GM13977 (cell line): ENCODE results near the gene SVEP1.

Experiments used
- DNase-seq: peaks from one replicate; pipeline ENCODE4 v3.0.0; 2012; ENCODE audit warnings: low spot score
- in situ Hi-C: fragments of 300-500 bp; cut with MboI; formaldehyde crosslinking; loops from one replicate; pipeline ENCODE4 v1.12.0; 2022; ENCODE audit warnings: low sequenced_read_pairs, low pct_unique_long_range_greater_than_20kb, mixed read lengths, inconsistent platforms; ENCODE audit not compliant: unreplicated experiment
- TF ChIP-seq, protein P1 (sequence below): IDR thresholded peaks from 2 replicates; pipeline ENCODE4 v1.5.1; 2012; ENCODE audit warnings: mild to moderate bottlenecking, control low read depth; ENCODE audit not compliant: insufficient read depth; ENCODE audit errors: extremely low read depth, missing control alignments

Gene SVEP1

DNA sequence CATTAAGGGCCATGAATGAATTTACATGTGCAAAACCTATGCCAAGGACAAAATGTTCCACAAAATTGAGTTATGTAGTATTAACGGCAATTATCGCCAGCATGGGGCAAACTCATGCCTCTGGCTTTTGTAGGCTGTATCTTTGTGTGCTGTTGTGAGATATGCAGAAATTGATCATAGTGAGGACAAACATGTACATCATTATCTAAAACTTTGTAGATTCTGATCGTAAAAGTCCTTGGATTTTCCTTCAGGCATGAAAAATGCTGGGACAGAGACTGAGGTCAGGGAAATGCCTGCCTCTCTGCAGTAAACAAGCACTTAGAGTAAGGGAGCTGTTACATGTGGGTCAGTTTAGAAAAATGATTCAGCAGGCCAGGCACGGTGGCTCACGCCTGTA lies 236.0 kb downstream of the SVEP1 start:
- DNase-seq = no peak
- in situ Hi-C loops = no loop called here
- TF ChIP-seq, protein P1, sequence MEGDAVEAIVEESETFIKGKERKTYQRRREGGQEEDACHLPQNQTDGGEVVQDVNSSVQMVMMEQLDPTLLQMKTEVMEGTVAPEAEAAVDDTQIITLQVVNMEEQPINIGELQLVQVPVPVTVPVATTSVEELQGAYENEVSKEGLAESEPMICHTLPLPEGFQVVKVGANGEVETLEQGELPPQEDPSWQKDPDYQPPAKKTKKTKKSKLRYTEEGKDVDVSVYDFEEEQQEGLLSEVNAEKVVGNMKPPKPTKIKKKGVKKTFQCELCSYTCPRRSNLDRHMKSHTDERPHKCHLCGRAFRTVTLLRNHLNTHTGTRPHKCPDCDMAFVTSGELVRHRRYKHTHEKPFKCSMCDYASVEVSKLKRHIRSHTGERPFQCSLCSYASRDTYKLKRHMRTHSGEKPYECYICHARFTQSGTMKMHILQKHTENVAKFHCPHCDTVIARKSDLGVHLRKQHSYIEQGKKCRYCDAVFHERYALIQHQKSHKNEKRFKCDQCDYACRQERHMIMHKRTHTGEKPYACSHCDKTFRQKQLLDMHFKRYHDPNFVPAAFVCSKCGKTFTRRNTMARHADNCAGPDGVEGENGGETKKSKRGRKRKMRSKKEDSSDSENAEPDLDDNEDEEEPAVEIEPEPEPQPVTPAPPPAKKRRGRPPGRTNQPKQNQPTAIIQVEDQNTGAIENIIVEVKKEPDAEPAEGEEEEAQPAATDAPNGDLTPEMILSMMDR = no peak

DNA sequence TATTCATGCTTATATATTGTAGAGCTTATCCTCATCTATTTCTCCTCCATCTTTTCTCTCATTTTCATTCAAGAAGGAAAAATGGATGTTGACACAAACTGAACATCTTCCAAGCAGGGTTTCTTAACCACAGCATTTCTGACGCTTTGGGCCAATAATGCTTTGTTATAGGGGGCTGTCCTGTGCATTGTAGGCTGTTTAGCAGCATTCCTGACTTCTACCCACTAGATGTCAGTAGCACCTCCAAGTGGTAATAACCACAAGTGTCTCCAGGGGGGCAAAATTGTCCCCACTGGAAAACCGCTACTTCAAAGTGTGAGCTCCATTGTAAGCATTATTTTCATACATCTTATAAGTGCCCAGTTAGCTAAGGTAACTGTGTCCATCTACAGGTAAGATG lies 239.2 kb downstream of the SVEP1 start:
- DNase-seq = no peak
- in situ Hi-C loops = no loop called here
- TF ChIP-seq, protein P1 = peak; percentile 19

DNA sequence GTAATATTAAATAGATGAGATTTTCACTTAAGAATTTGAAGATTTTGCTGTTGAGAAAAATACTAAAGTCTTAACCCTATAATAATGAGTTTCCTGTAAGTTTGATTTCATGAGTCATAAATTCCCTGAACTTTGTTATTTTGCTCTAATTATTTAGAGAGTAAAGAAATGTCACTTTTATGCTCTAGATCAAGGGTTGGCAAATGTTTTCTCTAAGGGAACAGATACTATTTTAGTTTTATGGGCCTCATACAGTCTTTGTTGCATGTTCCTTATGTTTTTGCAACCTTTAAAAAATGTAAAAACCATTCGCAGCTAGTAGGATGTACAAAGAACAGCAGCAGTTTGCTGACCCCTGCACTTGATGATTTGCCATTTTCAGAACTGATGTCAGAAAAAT lies 241.4 kb downstream of the SVEP1 start:
- no peak for DNase-seq
- in situ Hi-C loops = no loop called here
- TF ChIP-seq, protein P1 = no peak

DNA sequence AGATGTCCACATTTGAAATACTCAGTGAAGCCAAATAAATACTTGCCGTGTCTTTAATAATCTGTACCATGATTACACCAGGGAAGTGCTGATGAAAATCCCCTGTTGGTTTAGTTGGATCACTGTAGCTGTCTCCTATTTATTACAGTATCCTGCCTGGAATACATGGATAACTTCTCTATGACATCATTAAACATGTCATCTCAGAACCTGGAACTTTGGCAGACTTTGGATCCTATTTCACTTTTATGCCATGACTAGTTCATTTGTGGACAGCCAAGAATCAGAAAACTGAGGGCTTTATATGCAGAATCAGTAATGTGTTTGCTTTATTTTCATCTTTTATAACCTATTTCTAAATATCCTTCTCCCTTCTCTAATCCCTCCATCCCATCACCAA lies 241.8 kb downstream of the SVEP1 start, which contains the start of gene TXNDC8:
Gene TXNDC8 (minus strand): TSS at position 137 of the 400 bp plus-strand sequence.
- DNase-seq = no peak
- in situ Hi-C loops = no loop called here
- TF ChIP-seq, protein P1 = no peak

DNA sequence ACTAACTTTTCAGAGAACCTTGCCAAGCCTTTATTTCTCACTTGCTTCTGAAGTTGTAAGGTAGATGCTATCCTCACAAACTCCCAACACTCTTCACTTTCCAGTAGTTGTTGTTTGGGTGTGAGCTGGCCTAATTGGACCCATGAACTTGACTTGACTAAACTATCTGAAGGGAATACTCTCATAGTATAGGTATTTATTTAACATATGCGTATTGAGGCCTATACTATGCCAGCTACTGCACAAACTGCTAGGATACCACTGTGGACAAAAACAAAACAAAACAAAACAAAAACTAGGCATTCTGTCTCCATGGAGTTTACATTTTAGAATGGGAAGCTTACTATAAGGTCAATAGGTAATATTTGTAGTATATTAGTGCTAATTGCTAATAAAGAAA lies 243.2 kb downstream of the SVEP1 start:
- in situ Hi-C loops = no loop called here
- TF ChIP-seq, protein P1 = no peak
- no peak for DNase-seq

DNA sequence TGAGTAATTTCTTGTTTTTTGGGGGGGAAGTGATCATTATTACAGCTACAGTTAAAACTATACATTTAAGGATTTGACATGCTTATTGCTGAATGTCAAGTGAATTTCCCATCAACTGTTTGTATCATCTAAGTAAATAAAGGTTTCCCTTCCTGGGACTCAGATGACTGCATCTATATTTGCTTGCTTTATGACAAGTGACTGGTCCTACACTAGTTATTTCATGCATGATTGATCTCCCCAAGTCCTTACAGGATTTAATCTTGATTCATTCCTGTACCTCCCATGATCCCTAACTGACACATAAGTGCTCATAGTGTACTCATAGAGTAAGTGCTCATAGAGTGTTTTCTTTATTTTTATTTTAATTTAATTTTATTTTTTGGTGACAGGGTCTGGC lies 244.7 kb downstream of the SVEP1 start:
- in situ Hi-C loops = no loop called here
- no peak for DNase-seq
- TF ChIP-seq, protein P1 = no peak

DNA sequence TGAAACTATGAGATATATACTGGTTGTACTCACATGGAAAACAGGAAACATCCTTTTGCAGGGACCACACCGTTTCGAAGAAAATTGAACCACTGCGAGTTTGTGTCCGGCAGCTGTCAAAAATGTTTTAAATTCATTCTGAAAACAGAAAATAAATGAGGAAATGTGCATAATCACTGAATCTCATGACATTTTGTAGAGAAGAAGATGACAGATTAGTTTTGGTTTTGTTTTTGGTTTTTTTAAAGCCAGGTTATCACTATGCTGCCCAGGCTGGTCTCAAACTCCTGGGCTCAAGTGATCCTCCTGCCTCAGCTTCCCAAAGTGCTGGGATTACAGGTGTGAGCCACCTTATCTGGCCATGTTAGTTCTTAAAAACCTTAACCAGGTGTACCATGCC lies 245.4 kb downstream of the SVEP1 start:
- in situ Hi-C loops = no loop called here
- TF ChIP-seq, protein P1 = no peak
- no peak for DNase-seq
